CD4-positive, alpha-beta T cell treated with Interferon alpha-2 for 1 hour (primary cell): ENCODE data around the gene DNMT3A.

Experiments used
- DNase-seq, 2 donors: peaks; one replicate each; pipeline ENCODE4 v3.0.0-alpha.2; 2020 to 2022

Gene DNMT3A

GRCh38 chr2:25254961-25255360, 86.8 kb downstream of the DNMT3A start:
- no peak for DNase-seq

- DNase-seq = no peak
These were observed 88.5 kb downstream of the DNMT3A start for GRCh38 chr2:25253153-25253626.

GRCh38 chr2:25252291-25253152, 89.2 kb downstream of the DNMT3A start:
- peak; percentile 54 to 63 for DNase-seq

- peak in 1 of 2 donors; percentile 14 for DNase-seq
These were observed 90.1 kb downstream of the DNMT3A start for GRCh38 chr2:25251422-25252273.

- DNase-seq = peak; percentile 7 to 26
These were observed 90.7 kb downstream of the DNMT3A start for GRCh38 chr2:25251071-25251421.

- no peak for DNase-seq
These were observed 91.2 kb downstream of the DNMT3A start for GRCh38 chr2:25250331-25251070.

- DNase-seq = no peak
These were observed 91.9 kb downstream of the DNMT3A start for GRCh38 chr2:25249785-25250184.

- DNase-seq = no peak
These were observed 93.8 kb downstream of the DNMT3A start for GRCh38 chr2:25247792-25248512.

GRCh38 chr2:25246558-25247290, 95.0 kb downstream of the DNMT3A start:
- DNase-seq = no peak

GRCh38 chr2:25246001-25246400, 95.7 kb downstream of the DNMT3A start:
- DNase-seq = no peak

- DNase-seq = no peak
These were observed 96.6 kb downstream of the DNMT3A start for GRCh38 chr2:25245141-25245540.

- DNase-seq = no peak
These were observed 97.7 kb downstream of the DNMT3A start for GRCh38 chr2:25243995-25244394.

- DNase-seq = no peak
These were observed 100.3 kb downstream of the DNMT3A start for GRCh38 chr2:25241452-25241851.

GRCh38 chr2:25240636-25241035, 101.1 kb downstream of the DNMT3A start:
- no peak for DNase-seq

GRCh38 chr2:25238920-25239319, 102.8 kb downstream of the DNMT3A start:
- DNase-seq = no peak

- DNase-seq = no peak
These were observed 104.0 kb downstream of the DNMT3A start for GRCh38 chr2:25237764-25238163.

- DNase-seq = no peak
These were observed 105.0 kb downstream of the DNMT3A start for GRCh38 chr2:25236736-25237135.

- no peak for DNase-seq
These were observed 107.0 kb downstream of the DNMT3A start for GRCh38 chr2:25234738-25235137.

- DNase-seq = no peak
These were observed 107.7 kb downstream of the DNMT3A start for GRCh38 chr2:25233916-25234605.

GRCh38 chr2:25232248-25232825, 109.4 kb downstream of the DNMT3A start:
- no peak for DNase-seq

GRCh38 chr2:25230948-25231311, 110.8 kb downstream of the DNMT3A start:
- no peak for DNase-seq
